Endothelial cell of umbilical vein (primary cell): ENCODE data around the gene TSNAXIP1. TPM values are rescaled to one million over a fixed set of nuclear protein-coding genes. Genes with fewer than 3 reads are reported as not detected.

Experiments
- BruUV-seq: library from RNA; stranded (reverse); fragments of 400-500 nt; replicated peaks from 2 replicates; lab custom pipeline; 2021; lab: Mats Ljungman, UMichigan
- CTCF ChIA-PET: fragments of 300-600, 350-600 bp; sonication (Branson Sonifier 250); formaldehyde crosslinking; loops from one replicate; lab custom pipeline; 2021; ENCODE audit warnings: antibody characterized with exemption, inconsistent platforms; lab: Charles Lee
- POLR2A ChIA-PET: fragments of 300-600, 350-600 bp; sonication (Branson Sonifier 250); formaldehyde crosslinking; loops from one replicate; lab custom pipeline; 2021; ENCODE audit warnings: antibody characterized with exemption, inconsistent platforms; lab: Charles Lee
- DNase-seq: peaks from one replicate; pipeline ENCODE4 v3.0.0-alpha.2; 2011; ENCODE audit warnings: low read depth, low spot score
- FAIRE-seq: peaks from 2 replicates; lab custom pipeline; 2011; peaks lifted over from hg19 to GRCh38; lab: Jason Lieb, UNC
- H2AFZ ChIP-seq: 2 replicates; pipeline ENCODE4 v1.6.0; 2012; ENCODE audit warnings: low read depth, low read length, control low read depth, inconsistent platforms
- H3K27ac ChIP-seq: 2 replicates; pipeline ENCODE4 v1.5.1; 2011; ENCODE audit warnings: low read depth, mild to moderate bottlenecking, control low read depth, low read length, moderate library complexity; ENCODE audit not compliant: insufficient read depth
- H3K27me3 ChIP-seq, 2 experiments: 2 replicates each; pipeline versions ENCODE4 v1.6.0 to v1.6.1; 2011; ENCODE audit warnings: low read length in 2 of 2, mixed read lengths in 1 of 2; ENCODE audit not compliant: control insufficient read depth in 2 of 2, insufficient read depth in 2 of 2
- H3K36me3 ChIP-seq, 2 experiments: 2 replicates in 1 of 2; 3 replicates in 1 of 2; pipeline ENCODE4 v1.5.1; 2011; ENCODE audit warnings: low read length in 2 of 2, mild to moderate bottlenecking in 1 of 2, moderate library complexity in 1 of 2; ENCODE audit not compliant: control insufficient read depth in 2 of 2, insufficient read depth in 2 of 2; ENCODE audit errors: extremely low read depth in 1 of 2
- H3K4me1 ChIP-seq: 3 replicates; pipeline ENCODE4 v1.5.1; 2011; ENCODE audit warnings: mild to moderate bottlenecking, low read length; ENCODE audit not compliant: control insufficient read depth, insufficient read depth; ENCODE audit errors: extremely low read depth
- H3K4me2 ChIP-seq: 2 replicates; pipeline ENCODE4 v1.6.1; 2011; ENCODE audit warnings: low read length, control low read depth, mixed read lengths; ENCODE audit not compliant: insufficient read depth
- H3K4me3 ChIP-seq, 3 experiments: fragments of 200-600 bp in 1 of 3; sonication (generic), shearing (Covaris generic) in 1 of 3; replicated peaks in 1 of 3; 2 replicates each; pipeline ENCODE4 v1.5.1; 2011 to 2016; ENCODE audit warnings: control low read depth in 3 of 3, low read length in 3 of 3, mild to moderate bottlenecking in 2 of 3, inconsistent platforms in 1 of 3, low read depth in 1 of 3, moderate library complexity in 1 of 3; ENCODE audit not compliant: insufficient read depth in 1 of 3
- H3K79me2 ChIP-seq: 2 replicates; pipeline ENCODE4 v1.6.0; 2012; ENCODE audit warnings: low read length, inconsistent platforms; ENCODE audit not compliant: control insufficient read depth, insufficient read depth
- H3K9ac ChIP-seq: replicated peaks from 2 replicates; pipeline ENCODE3; 2011; ENCODE audit warnings: low read length, control low read depth; ENCODE audit not compliant: insufficient read depth; ENCODE audit errors: extremely low read depth
- H3K9me1 ChIP-seq: replicated peaks from 3 replicates; pipeline ENCODE4 v1.6.0; 2011; ENCODE audit warnings: mild to moderate bottlenecking, low read length; ENCODE audit not compliant: control insufficient read depth, insufficient read depth; ENCODE audit errors: extremely low read depth
- H3K9me3 ChIP-seq: replicated peaks from 2 replicates; pipeline ENCODE4 v1.5.1; 2012; ENCODE audit warnings: low read length, inconsistent platforms; ENCODE audit not compliant: control insufficient read depth, insufficient read depth
- H4K20me1 ChIP-seq: replicated peaks from 2 replicates; pipeline ENCODE3; 2011; ENCODE audit warnings: mild to moderate bottlenecking, low read length; ENCODE audit not compliant: control insufficient read depth, insufficient read depth; ENCODE audit errors: extremely low read depth
- EZH2 ChIP-seq: IDR thresholded peaks from 2 replicates; pipeline ENCODE4 v1.6.1; 2012; ENCODE audit warnings: borderline replicate concordance, low read depth, mild to moderate bottlenecking, moderate library complexity, low read length, inconsistent platforms; ENCODE audit not compliant: severe bottlenecking
- FOS ChIP-seq: IDR thresholded peaks from 2 replicates; pipeline ENCODE4 v1.6.1; 2011; ENCODE audit warnings: mild to moderate bottlenecking, low read length, moderate library complexity, borderline replicate concordance; ENCODE audit not compliant: insufficient read depth
- GATA2 ChIP-seq: IDR thresholded peaks from 2 replicates; pipeline ENCODE4 v1.7.0; 2011; ENCODE audit warnings: low read depth, mild to moderate bottlenecking, moderate library complexity, mixed read lengths, low read length; ENCODE audit not compliant: insufficient read length, insufficient read depth
- JUN ChIP-seq: IDR thresholded peaks from 2 replicates; pipeline ENCODE4 v1.6.1; 2011; ENCODE audit warnings: borderline replicate concordance, low read depth; ENCODE audit not compliant: insufficient read length, insufficient read depth
- MYC ChIP-seq: IDR thresholded peaks from one replicate; pipeline ENCODE4 v1.6.1; 2011; ENCODE audit warnings: mild to moderate bottlenecking, low read depth, low read length
- POLR2A ChIP-seq: IDR thresholded peaks from 2 replicates; pipeline ENCODE4 v1.6.1; 2012; ENCODE audit warnings: low read depth, mild to moderate bottlenecking, control low read depth, low read length
- POLR2AphosphoS5 ChIP-seq: IDR thresholded peaks from 2 replicates; pipeline ENCODE4 v1.6.1; 2012; ENCODE audit warnings: low read depth, mild to moderate bottlenecking, control low read depth, low read length, moderate library complexity; ENCODE audit not compliant: insufficient read depth
- dilution Hi-C: fragments of 300-500 bp; cut with MboI; formaldehyde crosslinking; loops from one replicate; pipeline ENCODE4 v1.15.0; 2019; ENCODE audit warnings: low sequenced_read_pairs; ENCODE audit not compliant: extremely low pct_ligation_motif_present
- intact Hi-C: fragments of 100-400 bp; cut with micrococcal nuclease; formaldehyde crosslinking; loops from one replicate; pipeline ENCODE4 v1.10.0; 2022
- polyA plus RNA-seq, 4 experiments: library from polyadenylated mRNA; depleted of rRNA in 3 of 4; stranded (reverse) in 3 of 4; unstranded in 1 of 4; fragments of >200 nt; gene quantifications; 2 replicates each; pipeline versions ENCODE4 v1.2.1 to v1.2.3, GENCODE V29; 2011 to 2012; ENCODE audit warnings: missing spikeins in 1 of 4
- total RNA-seq: library from RNA; stranded (reverse); gene quantifications from 2 replicates; pipeline ENCODE4 v1.2.3, GENCODE V29; 2021
- TF ChIP-seq, protein P1 (sequence below): IDR thresholded peaks from 2 replicates; pipeline ENCODE4 v1.6.1; 2011; ENCODE audit not compliant: insufficient read depth, insufficient read length
- TF ChIP-seq, protein P2 (sequence below), 2 donors: IDR thresholded peaks; 1 replicate in 1 of 2; 2 replicates in 1 of 2; pipeline ENCODE4 v1.5.1; 2011; ENCODE audit warnings: low read length in 2 of 2, mild to moderate bottlenecking in 2 of 2, moderate library complexity in 2 of 2, control low read depth in 1 of 2, inconsistent platforms in 1 of 2, low read depth in 1 of 2; ENCODE audit not compliant: insufficient read depth in 1 of 2; ENCODE audit errors: extremely low read depth in 1 of 2

Gene TSNAXIP1
- total and polyA plus RNA-seq, 2 donors (not counting 3 experiments of a cell fraction or from before 2014, with no cell fraction given), result 0.95 to 1.2 TPM

DNA sequence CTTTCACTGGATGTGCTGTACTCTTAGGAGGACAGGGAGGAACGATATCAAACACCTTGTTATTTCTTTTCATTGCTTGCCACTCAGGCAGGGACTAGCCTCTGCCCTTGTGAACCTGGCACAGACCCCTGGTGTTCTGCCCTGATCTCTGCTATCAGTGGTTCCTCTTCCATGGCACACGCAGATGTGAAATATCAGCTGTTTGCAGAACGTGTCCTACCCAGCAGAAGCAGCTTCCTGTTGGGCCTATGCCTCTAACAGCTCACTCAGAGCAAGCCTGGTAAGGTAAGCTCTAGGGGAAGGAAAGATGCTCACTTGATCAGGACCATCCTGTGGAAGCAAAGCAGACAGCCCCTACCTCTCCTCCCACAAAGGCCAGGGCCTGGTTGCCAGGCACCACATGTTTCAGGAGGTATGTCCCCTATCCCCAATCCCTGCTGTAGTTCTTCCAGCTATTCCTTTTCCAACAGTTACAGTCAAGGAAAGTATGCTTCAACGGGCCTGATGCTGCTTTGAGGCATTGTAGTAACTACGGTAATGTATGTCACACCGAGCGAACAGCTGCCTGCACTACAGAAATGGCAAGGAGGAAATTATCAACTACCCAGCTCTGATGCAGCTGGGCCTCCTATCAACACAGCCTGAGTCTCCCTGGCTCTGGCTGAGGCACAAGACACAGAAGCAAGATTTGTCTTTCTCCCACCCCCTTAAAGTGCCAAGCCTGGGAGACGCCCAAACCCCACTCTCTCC lies 46.3 kb upstream of the TSNAXIP1 start:
- no peak for DNase-seq
- H4K20me1 ChIP-seq, result no peaks in the 10 kb centered on the region
- H3K9ac ChIP-seq, result no peak overlapping the region
- FAIRE-seq, result no peak
- H3K27me3 ChIP-seq, result no peaks in the 10 kb centered on the region
- H3K79me2 ChIP-seq, result peaks cover 2% of the 10 kb centered on the region
- no TSS peak for BruUV-seq
- ChIA-PET POLR2A (interaction anchor here (0.6 to 0.9 kb wide), 2 partner anchors 25 to 280 kb away, joined by 3 read pairs; no protein-coding TSS in a partner anchor), CTCF (interaction anchor here (3.2 kb wide), 1 partner anchor 10 kb away, joined by 17 read pairs; no protein-coding TSS in a partner anchor)
- TF ChIP-seq POLR2A (no peak), EZH2 (no peak), GATA2 (no peak), MYC (no peak), JUN (no peak), POLR2AphosphoS5 (no peak), FOS (no peak)
- TF ChIP-seq, protein P1, sequence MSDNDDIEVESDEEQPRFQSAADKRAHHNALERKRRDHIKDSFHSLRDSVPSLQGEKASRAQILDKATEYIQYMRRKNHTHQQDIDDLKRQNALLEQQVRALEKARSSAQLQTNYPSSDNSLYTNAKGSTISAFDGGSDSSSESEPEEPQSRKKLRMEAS, result no peak
- TF ChIP-seq, protein P2, sequence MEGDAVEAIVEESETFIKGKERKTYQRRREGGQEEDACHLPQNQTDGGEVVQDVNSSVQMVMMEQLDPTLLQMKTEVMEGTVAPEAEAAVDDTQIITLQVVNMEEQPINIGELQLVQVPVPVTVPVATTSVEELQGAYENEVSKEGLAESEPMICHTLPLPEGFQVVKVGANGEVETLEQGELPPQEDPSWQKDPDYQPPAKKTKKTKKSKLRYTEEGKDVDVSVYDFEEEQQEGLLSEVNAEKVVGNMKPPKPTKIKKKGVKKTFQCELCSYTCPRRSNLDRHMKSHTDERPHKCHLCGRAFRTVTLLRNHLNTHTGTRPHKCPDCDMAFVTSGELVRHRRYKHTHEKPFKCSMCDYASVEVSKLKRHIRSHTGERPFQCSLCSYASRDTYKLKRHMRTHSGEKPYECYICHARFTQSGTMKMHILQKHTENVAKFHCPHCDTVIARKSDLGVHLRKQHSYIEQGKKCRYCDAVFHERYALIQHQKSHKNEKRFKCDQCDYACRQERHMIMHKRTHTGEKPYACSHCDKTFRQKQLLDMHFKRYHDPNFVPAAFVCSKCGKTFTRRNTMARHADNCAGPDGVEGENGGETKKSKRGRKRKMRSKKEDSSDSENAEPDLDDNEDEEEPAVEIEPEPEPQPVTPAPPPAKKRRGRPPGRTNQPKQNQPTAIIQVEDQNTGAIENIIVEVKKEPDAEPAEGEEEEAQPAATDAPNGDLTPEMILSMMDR (IDR thresholded peaks at IDR 0.05; ENCODE audit: extremely low read depth in 1 of 2, insufficient read depth in 1 of 2, low read depth in 1 of 2, low read length in 2 of 2), result no peak
- intact Hi-C loops (no loop called here), dilution Hi-C loops (no loop called here)
- no peaks in the 10 kb centered on the region for H3K9me3 ChIP-seq
- no peaks in the 10 kb centered on the region for H3K9me1 ChIP-seq
- no peak overlapping the region for H3K4me3 ChIP-seq
- peaks cover 4% of the 10 kb centered on the region for H3K4me1 ChIP-seq
- no peak overlapping the region for H3K4me2 ChIP-seq
- peaks cover 0 to 12% of the 10 kb centered on the region in 2 experiments for H3K36me3 ChIP-seq
- no peak overlapping the region for H2AFZ ChIP-seq
- no peak overlapping the region for H3K27ac ChIP-seq
